ENCODE results near the gene PPP1R3F.

PPP1R3F gene

GRCh38 chrX:49226946-49227345, 42.6 kb upstream of the PPP1R3F start:
- TF ChIP-seq CTCF (IDR thresholded peaks at IDR 0.05; ENCODE audit: low read depth, low read length) (no peak), EZH2phosphoT487 (IDR thresholded peaks at IDR 0.05; ENCODE audit: low read depth) (no peak)

GRCh38 chrX:49227726-49228125, 41.9 kb upstream of the PPP1R3F start:
- Histone ChIP-seq H3K36me3 (replicated peaks; ENCODE audit: low read depth, low read length) (no peaks in the 10 kb centered on the region), H3K4me2 (ENCODE audit: low read length) (no peak overlapping the region), H2AFZ (ENCODE audit: low read depth, low read length) (no peak overlapping the region), H3K79me2 (ENCODE audit: low read length) (no peaks in the 10 kb centered on the region), H4K20me1 (ENCODE audit: insufficient read depth, low read length) (no peaks in the 10 kb centered on the region), H3K4me1 (ENCODE audit: low read length) (peaks cover 9% of the 10 kb centered on the region; the same call in 1 of the 2 replicates), H3K9ac (ENCODE audit: low read length) (no peak overlapping the region), H3K4me3 (ENCODE audit: low read length) (no peak overlapping the region), H3K27me3 (ENCODE audit: low read depth, low read length) (no peaks in the 10 kb centered on the region), H3K27ac (ENCODE audit: low read length) (no peak overlapping the region), H3K9me3 (ENCODE audit: insufficient read depth, low read length) (no peaks in the 10 kb centered on the region)
- no peak for TF ChIP-seq CTCF (IDR thresholded peaks at IDR 0.05; ENCODE audit: low read depth, low read length)
- TF ChIP-seq EZH2phosphoT487 (IDR thresholded peaks at IDR 0.05; ENCODE audit: low read depth), result no peak

More at GRCh38 chrX:49226946-49227345, 42.6 kb upstream of the PPP1R3F start:
- Histone ChIP-seq H3K4me2 (ENCODE audit: low read length) (no peak overlapping the region), H2AFZ (ENCODE audit: low read depth, low read length) (no peak overlapping the region), H4K20me1 (ENCODE audit: insufficient read depth, low read length) (no peaks in the 10 kb centered on the region), H3K9me3 (ENCODE audit: insufficient read depth, low read length) (no peaks in the 10 kb centered on the region), H3K27me3 (ENCODE audit: low read depth, low read length) (no peaks in the 10 kb centered on the region), H3K9ac (ENCODE audit: low read length) (no peak overlapping the region), H3K4me3 (ENCODE audit: low read length) (no peak overlapping the region), H3K4me1 (ENCODE audit: low read length) (peaks cover 9% of the 10 kb centered on the region; the same call in 1 of the 2 replicates), H3K36me3 (replicated peaks; ENCODE audit: low read depth, low read length) (no peaks in the 10 kb centered on the region), H3K27ac (ENCODE audit: low read length) (no peak overlapping the region), H3K79me2 (ENCODE audit: low read length) (no peaks in the 10 kb centered on the region)

GRCh38 chrX:49228185-49228584, 41.4 kb upstream of the PPP1R3F start:
- H3K79me2 ChIP-seq (ENCODE audit: low read length), result no peaks in the 10 kb centered on the region
- no peak overlapping the region for H3K4me2 ChIP-seq (ENCODE audit: low read length)
- no peak overlapping the region for H2AFZ ChIP-seq (ENCODE audit: low read depth, low read length)
- no peak overlapping the region for H3K27ac ChIP-seq (ENCODE audit: low read length)
- H3K9me3 ChIP-seq (ENCODE audit: insufficient read depth, low read length), result no peaks in the 10 kb centered on the region
- peaks cover 9% of the 10 kb centered on the region; the same call in 1 of the 2 replicates for H3K4me1 ChIP-seq (ENCODE audit: low read length)
- no peak overlapping the region for H3K4me3 ChIP-seq (ENCODE audit: low read length)
- no peak for TF ChIP-seq EZH2phosphoT487 (IDR thresholded peaks at IDR 0.05; ENCODE audit: low read depth)
- TF ChIP-seq CTCF (IDR thresholded peaks at IDR 0.05; ENCODE audit: low read depth, low read length), result no peak
- H3K36me3 ChIP-seq (replicated peaks; ENCODE audit: low read depth, low read length), result no peaks in the 10 kb centered on the region
- no peaks in the 10 kb centered on the region for H3K27me3 ChIP-seq (ENCODE audit: low read depth, low read length)
- H3K9ac ChIP-seq (ENCODE audit: low read length), result no peak overlapping the region
- H4K20me1 ChIP-seq (ENCODE audit: insufficient read depth, low read length), result no peaks in the 10 kb centered on the region

GRCh38 chrX:49230500-49231232, 38.9 kb upstream of the PPP1R3F start:
- peak overlapping the region; percentile 67 for H3K27ac ChIP-seq (ENCODE audit: low read length)
- H3K4me2 ChIP-seq (ENCODE audit: low read length), result peak overlapping the region; percentile 98
- no peaks in the 10 kb centered on the region for H3K27me3 ChIP-seq (ENCODE audit: low read depth, low read length)
- TF ChIP-seq CTCF (IDR thresholded peaks at IDR 0.05; ENCODE audit: low read depth, low read length) (peak; percentile 31), EZH2phosphoT487 (IDR thresholded peaks at IDR 0.05; ENCODE audit: low read depth) (no peak)
- H2AFZ ChIP-seq (ENCODE audit: low read depth, low read length), result peak overlapping the region; percentile 91
- peak overlapping the region; percentile 95 for H3K4me3 ChIP-seq (ENCODE audit: low read length)
- H4K20me1 ChIP-seq (ENCODE audit: insufficient read depth, low read length), result no peaks in the 10 kb centered on the region
- H3K4me1 ChIP-seq (ENCODE audit: low read length), result peaks cover 13% of the 10 kb centered on the region; the same call in 1 of the 2 replicates
- no peaks in the 10 kb centered on the region for H3K9me3 ChIP-seq (ENCODE audit: insufficient read depth, low read length)
- H3K36me3 ChIP-seq (replicated peaks; ENCODE audit: low read depth, low read length), result no peaks in the 10 kb centered on the region
- peak overlapping the region; percentile 91 for H3K9ac ChIP-seq (ENCODE audit: low read length)
- peaks cover under 1% of the 10 kb centered on the region; the same call in 1 of the 2 replicates for H3K79me2 ChIP-seq (ENCODE audit: low read length)
